CD8-positive, alpha-beta memory T cell (primary cell): ENCODE results near the gene ANGEL1. TPM values are rescaled to one million over a fixed set of nuclear protein-coding genes. Genes with fewer than 3 reads are reported as not detected.

Experiments used
- CTCF ChIA-PET: fragments of 350-600 bp; sonication (Branson Sonifier 250); formaldehyde crosslinking; loops from one replicate; lab custom pipeline; 2021; ENCODE audit warnings: antibody characterized with exemption; lab: Charles Lee
- POLR2A ChIA-PET: fragments of 350-600 bp; sonication (Branson Sonifier 250); formaldehyde crosslinking; loops from one replicate; lab custom pipeline; 2021; ENCODE audit warnings: antibody characterized with exemption; lab: Charles Lee
- DNase-seq, 5 donors: peaks; one replicate each; pipeline versions ENCODE4 v3.0.0 to v3.0.0-alpha.2; 2020 to 2022; ENCODE audit warnings: mixed read lengths in 1 of 5
- H3K27ac ChIP-seq: one replicate; pipeline ENCODE4 v1.7.0; 2013; ENCODE audit warnings: low read depth, mild to moderate bottlenecking, low read length, moderate library complexity
- H3K27me3 ChIP-seq: 2 replicates; pipeline ENCODE4 v1.7.0; 2013; ENCODE audit warnings: low read length, mild to moderate bottlenecking; ENCODE audit not compliant: insufficient read depth, poor library complexity, severe bottlenecking
- H3K36me3 ChIP-seq: 2 replicates; pipeline ENCODE4 v1.7.0; 2013; ENCODE audit warnings: mild to moderate bottlenecking, low read length, moderate library complexity; ENCODE audit not compliant: insufficient read depth
- H3K4me1 ChIP-seq: 2 replicates; pipeline ENCODE4 v1.7.0; 2013; ENCODE audit warnings: mild to moderate bottlenecking, low read length, moderate library complexity; ENCODE audit not compliant: insufficient read depth
- H3K4me3 ChIP-seq: 2 replicates; pipeline ENCODE4 v1.7.0; 2013; ENCODE audit warnings: mild to moderate bottlenecking, low read length
- H3K9me3 ChIP-seq: 2 replicates; pipeline ENCODE4 v1.7.0; 2013; ENCODE audit warnings: mild to moderate bottlenecking, low read length
- H3K27ac Mint-ChIP-seq, 8 donors: one replicate each; pipeline ENCODE4 v1.8.0; 2020 to 2021; ENCODE audit warnings: mixed read lengths in 8 of 8, mild to moderate bottlenecking in 6 of 8, inconsistent platforms in 3 of 8, moderate library complexity in 3 of 8
- H3K27me3 Mint-ChIP-seq, 2 donors: one replicate each; pipeline ENCODE4 v1.8.0; 2020 to 2021; ENCODE audit warnings: mixed read lengths in 2 of 2, mild to moderate bottlenecking in 1 of 2, moderate library complexity in 1 of 2
- H3K36me3 Mint-ChIP-seq, 3 donors: one replicate each; pipeline ENCODE4 v1.8.0; 2020 to 2021; ENCODE audit warnings: mixed read lengths in 3 of 3, inconsistent platforms in 1 of 3, mild to moderate bottlenecking in 1 of 3
- H3K4me1 Mint-ChIP-seq, 3 donors: one replicate each; pipeline ENCODE4 v1.8.0; 2020 to 2021; ENCODE audit warnings: mixed read lengths in 3 of 3, inconsistent platforms in 1 of 3, mild to moderate bottlenecking in 1 of 3
- H3K4me3 Mint-ChIP-seq, 7 donors: one replicate each; pipeline ENCODE4 v1.8.0; 2020 to 2021; ENCODE audit warnings: mixed read lengths in 7 of 7, mild to moderate bottlenecking in 6 of 7, moderate library complexity in 4 of 7, inconsistent platforms in 2 of 7
- H3K9me3 Mint-ChIP-seq, 5 donors: one replicate each; pipeline ENCODE4 v1.8.0; 2020 to 2022; ENCODE audit warnings: mixed read lengths in 5 of 5, mild to moderate bottlenecking in 3 of 5, moderate library complexity in 2 of 5, inconsistent platforms in 1 of 5
- polyA plus RNA-seq: library from polyadenylated mRNA; unstranded; fragments of 300-500 nt; fragmentation: Illumina TruSeq; gene quantifications from one replicate; pipeline ENCODE4 v1.2.3, GENCODE V29; 2021
- total RNA-seq, 2 experiments: library from RNA; stranded (reverse); gene quantifications; one replicate each; pipeline ENCODE4 v1.2.3, GENCODE V29; 2021

Gene ANGEL1
- total and polyA plus RNA-seq, 3 experiments from 2014 or later: 16.0 to 19.7 (median 17.1) TPM

- no peaks in the 10 kb centered on the region for H3K27me3 ChIP-seq
- Mint-ChIP-seq H3K36me3 (peaks cover 0 to 2% (median 0%) of the 10 kb centered on the region in 3 donors), H3K9me3 (no peaks in the 10 kb centered on the region), H3K4me1 (peaks cover 14 to 19% (median 15%) of the 10 kb centered on the region in 3 donors), H3K27me3 (peaks cover 0 to 8% of the 10 kb centered on the region in 2 donors), H3K27ac (peak overlapping the region in 1 of 8 donors; percentile 89), H3K4me3 (no peak overlapping the region)
- ChIA-PET POLR2A (no interaction called here), CTCF (interaction anchor here (1.0 kb wide), 1 partner anchor 12 kb away, joined by 3 read pairs; no protein-coding TSS in a partner anchor)
- H3K4me3 ChIP-seq: no peak overlapping the region
- no peak for DNase-seq
- no peaks in the 10 kb centered on the region for H3K9me3 ChIP-seq
- H3K4me1 ChIP-seq: peaks cover 19% of the 10 kb centered on the region
- H3K36me3 ChIP-seq: no peaks in the 10 kb centered on the region
- no peak overlapping the region for H3K27ac ChIP-seq
These were observed 41.9 kb downstream of the ANGEL1 start for GRCh38 chr14:76770521-76771436.

GRCh38 chr14:76769636-76770292 lies 42.9 kb downstream of the ANGEL1 start:
- peaks cover 14 to 23% (median 15%) of the 10 kb centered on the region in 3 donors for H3K4me1 Mint-ChIP-seq
- H3K4me1 ChIP-seq: peaks cover 19% of the 10 kb centered on the region
- CTCF ChIA-PET: interaction anchor here (1.0 kb wide), 1 partner anchor 13 kb away, joined by 3 read pairs; no protein-coding TSS in a partner anchor
- H3K36me3 ChIP-seq: no peaks in the 10 kb centered on the region
- no peaks in the 10 kb centered on the region for H3K9me3 ChIP-seq
- H3K4me3 ChIP-seq: no peak overlapping the region
- no peaks in the 10 kb centered on the region for H3K27me3 ChIP-seq
- H3K27ac ChIP-seq: no peak overlapping the region
- H3K4me3 Mint-ChIP-seq: no peak overlapping the region
- POLR2A ChIA-PET: no interaction called here
- H3K27ac Mint-ChIP-seq: peak overlapping the region in 3 of 8 donors; percentile 38 to 89 (median 73)
- no peaks in the 10 kb centered on the region for H3K9me3 Mint-ChIP-seq
- H3K27me3 Mint-ChIP-seq: peaks cover 0 to 8% of the 10 kb centered on the region in 2 donors
- no peak for DNase-seq
- peaks cover 0 to 2% (median 0%) of the 10 kb centered on the region in 3 donors for H3K36me3 Mint-ChIP-seq

- Mint-ChIP-seq H3K4me1 (peaks cover 15 to 27% (median 20%) of the 10 kb centered on the region in 3 donors), H3K4me3 (peak overlapping the region in 5 of 7 donors; percentile 35 to 63 (median 59)), H3K27ac (peak overlapping the region in 6 of 8 donors; percentile 88 to 94 (median 90)), H3K9me3 (no peaks in the 10 kb centered on the region), H3K27me3 (peaks cover 4 to 8% of the 10 kb centered on the region in 2 donors), H3K36me3 (peaks cover 0 to 2% (median 0%) of the 10 kb centered on the region in 3 donors)
- Histone ChIP-seq H3K27me3 (no peaks in the 10 kb centered on the region), H3K27ac (peak overlapping the region; percentile 6), H3K4me3 (peak overlapping the region; percentile 17), H3K9me3 (no peaks in the 10 kb centered on the region), H3K36me3 (no peaks in the 10 kb centered on the region), H3K4me1 (peaks cover 19% of the 10 kb centered on the region)
- no peak for DNase-seq
- ChIA-PET CTCF (interaction anchor here (2.1 to 3.3 kb wide), 2 partner anchors 16 to 59 kb away, joined by 7 to 12 read pairs; no protein-coding TSS in a partner anchor), POLR2A (no interaction called here)
These were observed 43.8 kb downstream of the ANGEL1 start for GRCh38 chr14:76768671-76769500.

- Mint-ChIP-seq H3K36me3 (no peaks in the 10 kb centered on the region), H3K4me1 (peaks cover 17 to 37% (median 28%) of the 10 kb centered on the region in 3 donors), H3K27ac (peak overlapping the region in 7 of 8 donors; percentile 34 to 94 (median 89)), H3K27me3 (peaks cover 10 to 12% of the 10 kb centered on the region in 2 donors), H3K9me3 (no peaks in the 10 kb centered on the region), H3K4me3 (peak overlapping the region in 6 of 7 donors; percentile 35 to 85 (median 60))
- Histone ChIP-seq H3K4me1 (peaks cover 19% of the 10 kb centered on the region), H3K9me3 (no peaks in the 10 kb centered on the region), H3K27ac (peak overlapping the region; percentile 47), H3K4me3 (peak overlapping the region; percentile 17), H3K27me3 (no peaks in the 10 kb centered on the region), H3K36me3 (no peaks in the 10 kb centered on the region)
- ChIA-PET CTCF (interaction anchor here (2.1 to 3.3 kb wide), 2 partner anchors 17 to 58 kb away, joined by 7 to 12 read pairs; no protein-coding TSS in a partner anchor), POLR2A (interaction anchor here (0.6 kb wide), 1 partner anchor 14 kb away, joined by 3 read pairs; no protein-coding TSS in a partner anchor)
- DNase-seq: peak; percentile 46 to 85 (median 70)
These were observed 44.7 kb downstream of the ANGEL1 start for GRCh38 chr14:76767681-76768656.

- ChIA-PET POLR2A (no interaction called here), CTCF (interaction anchor here (1.1 to 3.3 kb wide), 2 partner anchors 19 to 54 kb away, joined by 3 to 12 read pairs; no protein-coding TSS in a partner anchor)
- Mint-ChIP-seq H3K9me3 (no peaks in the 10 kb centered on the region), H3K27me3 (peaks cover 6 to 24% of the 10 kb centered on the region in 2 donors), H3K36me3 (no peaks in the 10 kb centered on the region), H3K4me1 (peaks cover 25 to 51% (median 33%) of the 10 kb centered on the region in 3 donors), H3K4me3 (peak overlapping the region in 1 of 7 donors; percentile 17), H3K27ac (peak overlapping the region in 5 of 8 donors; percentile 18 to 88 (median 64))
- H3K4me1 ChIP-seq: peaks cover 25% of the 10 kb centered on the region
- H3K4me3 ChIP-seq: no peak overlapping the region
- H3K27ac ChIP-seq: no peak overlapping the region
- H3K9me3 ChIP-seq: no peaks in the 10 kb centered on the region
- DNase-seq: no peak
- no peaks in the 10 kb centered on the region for H3K27me3 ChIP-seq
- H3K36me3 ChIP-seq: no peaks in the 10 kb centered on the region
These were observed 47.2 kb downstream of the ANGEL1 start for GRCh38 chr14:76765461-76765931.

GRCh38 chr14:76763096-76764041 lies 49.3 kb downstream of the ANGEL1 start:
- H3K27me3 ChIP-seq: no peaks in the 10 kb centered on the region
- H3K4me3 Mint-ChIP-seq: peak overlapping the region; percentile 9 to 85 (median 58)
- ChIA-PET POLR2A (no interaction called here), CTCF (no interaction called here)
- no peaks in the 10 kb centered on the region for H3K9me3 ChIP-seq
- H3K4me3 ChIP-seq: no peak overlapping the region
- H3K27ac ChIP-seq: no peak overlapping the region
- no peaks in the 10 kb centered on the region for H3K36me3 Mint-ChIP-seq
- H3K4me1 ChIP-seq: peaks cover 15% of the 10 kb centered on the region
- H3K9me3 Mint-ChIP-seq: no peaks in the 10 kb centered on the region
- peak overlapping the region in 4 of 8 donors; percentile 43 to 79 (median 68) for H3K27ac Mint-ChIP-seq
- peaks cover 6 to 32% of the 10 kb centered on the region in 2 donors for H3K27me3 Mint-ChIP-seq
- no peaks in the 10 kb centered on the region for H3K36me3 ChIP-seq
- peaks cover 15 to 43% (median 30%) of the 10 kb centered on the region in 3 donors for H3K4me1 Mint-ChIP-seq
- DNase-seq: no peak
